ENCODE results near the gene RUNX3.

RUNX3 gene

GRCh38 chr1:24961334-24961733 lies 31.3 kb upstream of the RUNX3 start:
- H3K9me3 ChIP-seq (ENCODE audit: control insufficient read depth, insufficient read depth, low read length), result no peaks in the 10 kb centered on the region
- peaks cover 9% of the 10 kb centered on the region for H3K27me3 ChIP-seq (ENCODE audit: control insufficient read depth, low read length)
- no peak overlapping the region for H3K27ac ChIP-seq (ENCODE audit: low read depth, low read length)
- TF ChIP-seq EZH2phosphoT487 (IDR thresholded peaks at IDR 0.05; ENCODE audit: borderline replicate concordance, low read length), result no peak
- TF ChIP-seq, protein P1, sequence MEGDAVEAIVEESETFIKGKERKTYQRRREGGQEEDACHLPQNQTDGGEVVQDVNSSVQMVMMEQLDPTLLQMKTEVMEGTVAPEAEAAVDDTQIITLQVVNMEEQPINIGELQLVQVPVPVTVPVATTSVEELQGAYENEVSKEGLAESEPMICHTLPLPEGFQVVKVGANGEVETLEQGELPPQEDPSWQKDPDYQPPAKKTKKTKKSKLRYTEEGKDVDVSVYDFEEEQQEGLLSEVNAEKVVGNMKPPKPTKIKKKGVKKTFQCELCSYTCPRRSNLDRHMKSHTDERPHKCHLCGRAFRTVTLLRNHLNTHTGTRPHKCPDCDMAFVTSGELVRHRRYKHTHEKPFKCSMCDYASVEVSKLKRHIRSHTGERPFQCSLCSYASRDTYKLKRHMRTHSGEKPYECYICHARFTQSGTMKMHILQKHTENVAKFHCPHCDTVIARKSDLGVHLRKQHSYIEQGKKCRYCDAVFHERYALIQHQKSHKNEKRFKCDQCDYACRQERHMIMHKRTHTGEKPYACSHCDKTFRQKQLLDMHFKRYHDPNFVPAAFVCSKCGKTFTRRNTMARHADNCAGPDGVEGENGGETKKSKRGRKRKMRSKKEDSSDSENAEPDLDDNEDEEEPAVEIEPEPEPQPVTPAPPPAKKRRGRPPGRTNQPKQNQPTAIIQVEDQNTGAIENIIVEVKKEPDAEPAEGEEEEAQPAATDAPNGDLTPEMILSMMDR (IDR thresholded peaks at IDR 0.05; ENCODE audit: low read depth, low read length, poor library complexity, severe bottlenecking), result no peak
- peaks cover 11% of the 10 kb centered on the region for H3K4me1 ChIP-seq (ENCODE audit: control insufficient read depth, low read length)
- H3K4me2 ChIP-seq (ENCODE audit: low read length), result no peak overlapping the region
- no peaks in the 10 kb centered on the region for H4K20me1 ChIP-seq (ENCODE audit: control insufficient read depth, insufficient read depth, low read depth, low read length)
- H3K9me2 ChIP-seq (replicated peaks; ENCODE audit: control insufficient read depth, low read length), result no peaks in the 10 kb centered on the region
- no peaks in the 10 kb centered on the region for H3K36me3 ChIP-seq (ENCODE audit: control insufficient read depth, low read length)
- H3K79me2 ChIP-seq (ENCODE audit: control insufficient read depth, low read length), result no peaks in the 10 kb centered on the region
- H3F3A ChIP-seq (ENCODE audit: control insufficient read depth, insufficient read depth), result no peaks in the 10 kb centered on the region
- no peak overlapping the region for H3K4me3 ChIP-seq (ENCODE audit: low read length)

DNA sequence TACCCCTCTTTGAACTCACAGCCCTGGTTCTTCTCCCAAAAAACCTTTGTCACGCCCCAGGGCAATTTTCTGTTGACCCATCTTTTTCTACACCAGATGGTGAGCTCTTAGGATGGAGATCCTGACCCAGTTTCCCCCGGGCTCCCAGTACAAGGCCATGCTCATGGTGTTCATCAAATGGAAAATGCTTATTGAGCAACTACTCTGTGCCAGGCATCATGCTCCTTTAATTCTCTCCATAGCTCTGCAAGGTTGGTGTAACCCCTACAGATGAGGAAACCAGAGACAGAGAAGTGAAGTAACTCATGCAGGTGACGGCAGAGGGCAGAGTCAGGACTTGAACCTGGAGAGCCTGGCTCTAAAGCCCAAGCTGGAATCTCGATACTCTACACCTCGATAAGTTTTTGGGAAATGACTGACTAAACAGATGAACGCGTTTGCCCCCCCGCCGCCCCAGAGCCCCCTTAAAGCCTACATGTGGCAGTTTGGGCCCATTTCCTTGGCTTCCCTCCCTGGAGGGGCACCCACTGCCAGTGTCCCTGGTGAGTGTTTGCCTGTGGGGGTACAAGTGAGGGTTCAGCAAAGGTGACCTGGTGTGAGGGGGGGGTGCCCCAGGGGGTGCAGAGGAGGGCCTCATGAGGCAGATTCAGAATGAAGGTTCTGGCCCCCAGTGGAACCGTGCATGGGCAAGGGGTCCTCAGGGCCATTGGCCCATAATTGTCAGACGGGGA lies 30.2 kb upstream of the RUNX3 start:
- no peak overlapping the region for H3K4me2 ChIP-seq (ENCODE audit: low read length)
- no peak overlapping the region for H3K27ac ChIP-seq (ENCODE audit: low read depth, low read length)
- no peaks in the 10 kb centered on the region for H4K20me1 ChIP-seq (ENCODE audit: control insufficient read depth, insufficient read depth, low read depth, low read length)
- H3F3A ChIP-seq (ENCODE audit: control insufficient read depth, insufficient read depth), result no peaks in the 10 kb centered on the region
- TF ChIP-seq, protein P1 (IDR thresholded peaks at IDR 0.05; ENCODE audit: low read depth, low read length, poor library complexity, severe bottlenecking), result no peak
- TF ChIP-seq EZH2phosphoT487 (IDR thresholded peaks at IDR 0.05; ENCODE audit: borderline replicate concordance, low read length), result no peak
- H3K4me1 ChIP-seq (ENCODE audit: control insufficient read depth, low read length), result peaks cover 9% of the 10 kb centered on the region
- peaks cover 9% of the 10 kb centered on the region for H3K27me3 ChIP-seq (ENCODE audit: control insufficient read depth, low read length)
- H3K9me3 ChIP-seq (ENCODE audit: control insufficient read depth, insufficient read depth, low read length), result no peaks in the 10 kb centered on the region
- H3K9me2 ChIP-seq (replicated peaks; ENCODE audit: control insufficient read depth, low read length), result no peaks in the 10 kb centered on the region
- no peak overlapping the region for H3K4me3 ChIP-seq (ENCODE audit: low read length)
- H3K79me2 ChIP-seq (ENCODE audit: control insufficient read depth, low read length), result no peaks in the 10 kb centered on the region
- H3K36me3 ChIP-seq (ENCODE audit: control insufficient read depth, low read length), result no peaks in the 10 kb centered on the region

GRCh38 chr1:24959623-24959975 lies 29.5 kb upstream of the RUNX3 start:
- no peak overlapping the region for H3K27ac ChIP-seq (ENCODE audit: low read depth, low read length)
- H3K4me2 ChIP-seq (ENCODE audit: low read length), result no peak overlapping the region
- H3K9me2 ChIP-seq (replicated peaks; ENCODE audit: control insufficient read depth, low read length), result no peaks in the 10 kb centered on the region
- peaks cover 7% of the 10 kb centered on the region; the same call in 1 of the 2 replicates for H3K4me1 ChIP-seq (ENCODE audit: control insufficient read depth, low read length)
- TF ChIP-seq, protein P1 (IDR thresholded peaks at IDR 0.05; ENCODE audit: low read depth, low read length, poor library complexity, severe bottlenecking), result no peak
- no peaks in the 10 kb centered on the region for H3K9me3 ChIP-seq (ENCODE audit: control insufficient read depth, insufficient read depth, low read length)
- H3K79me2 ChIP-seq (ENCODE audit: control insufficient read depth, low read length), result no peaks in the 10 kb centered on the region
- H4K20me1 ChIP-seq (ENCODE audit: control insufficient read depth, insufficient read depth, low read depth, low read length), result no peaks in the 10 kb centered on the region
- H3K36me3 ChIP-seq (ENCODE audit: control insufficient read depth, low read length), result no peaks in the 10 kb centered on the region
- H3K4me3 ChIP-seq (ENCODE audit: low read length), result no peak overlapping the region
- H3F3A ChIP-seq (ENCODE audit: control insufficient read depth, insufficient read depth), result no peaks in the 10 kb centered on the region
- H3K27me3 ChIP-seq (ENCODE audit: control insufficient read depth, low read length), result peaks cover 9% of the 10 kb centered on the region
